ENCODE results near the gene TP53RK. TPM values are rescaled to one million over a fixed set of nuclear protein-coding genes. Genes with fewer than 3 reads are reported as not detected.

TP53RK gene
- total and polyA plus RNA-seq, 2 of the 13 experiments (the other 11 are each of a cell fraction or from before 2014, with no cell fraction given), result 12.9 to 25.5 TPM

GRCh38 chr20:46670228-46670584 is 19.0 kb downstream of the TP53RK start (continued):
- TF ChIP-seq ZNF292 (CRISPR knock-in tag; IDR thresholded peaks at IDR 0.05; ENCODE audit: borderline replicate concordance, low read depth), result peak; percentile 13; the same call in 1 of the 2 replicates
- 0 out of 2 replicates have a peak, but pooled peaks have one; percentile 53 for TF ChIP-seq ZNF619 (CRISPR knock-in tag; IDR thresholded peaks at IDR 0.05)
- TF ChIP-seq ZMYM3 (CRISPR knock-in tag; IDR thresholded peaks at IDR 0.05), result 0 out of 2 replicates have a peak, but pooled peaks have one; percentile 7
- peak; percentile 84 for TF ChIP-seq ZNF788 (CRISPR knock-in tag; IDR thresholded peaks at IDR 0.05; ENCODE audit: borderline replicate concordance)
- no peak for TF ChIP-seq MAZ (IDR thresholded peaks at IDR 0.05; ENCODE audit: borderline replicate concordance, low read depth, low read length)
- peak; percentile 40; the same call in 1 of the 2 replicates for TF ChIP-seq MAZ (CRISPR knock-in tag; IDR thresholded peaks at IDR 0.05; ENCODE audit: low read depth)
- TF ChIP-seq ZNF746 (CRISPR knock-in tag; IDR thresholded peaks at IDR 0.05), result no peak
- no peak for TF ChIP-seq ZNF547 (CRISPR knock-in tag; IDR thresholded peaks at IDR 0.05)

- in situ Hi-C loops (cut with HindIII; ENCODE audit: extremely low pct_ligation_motif_present, low pct_unique_long_range_greater_than_20kb) (no loop called here), intact Hi-C loops (cut with micrococcal nuclease; ENCODE audit: unreplicated experiment) (loop anchor here (2.0 kb wide), 1 partner anchor 16 kb away; the partner anchor contains the start of gene SLC13A3)
- H3K27me3 ChIP-seq (ENCODE audit: control insufficient read depth in 1 of 2, insufficient read depth in 2 of 2, low read length in 2 of 2), result no peaks in the 10 kb centered on the region
- no peak overlapping the region for H2AFZ ChIP-seq (ENCODE audit: low read length)
- DNase-seq (ENCODE audit: low spot score) (peak; percentile 100), FAIRE-seq (peak; percentile 97), ATAC-seq (peak; percentile 90)
- CTCF ChIA-PET (ENCODE audit: low intra/inter-chr PET ratio, low total read pairs), result no interaction called here
- H4K20me1 ChIP-seq (ENCODE audit: insufficient read depth, low read length), result no peaks in the 10 kb centered on the region
- no peak overlapping the region; a peak in 1 of 6 replicates for H3K4me3 ChIP-seq (replicated peaks in 1 of 3; ENCODE audit: insufficient read depth in 1 of 3, low read depth in 2 of 3, low read length in 3 of 3)
- no peaks in the 10 kb centered on the region for H3K36me3 ChIP-seq (replicated peaks in 1 of 2; ENCODE audit: control insufficient read depth in 1 of 2, insufficient read depth in 2 of 2, low read length in 2 of 2)
- no TSS peak for BruUV-seq (replicated peaks)
- H3K27ac ChIP-seq (ENCODE audit: extremely low read length, insufficient read depth, low read length), result peak overlapping the region; percentile 84
- under 1% methylated on average over 6 of the region's 6 CpGs for WGBS (ENCODE audit: low lambda C conversion rate)
- peaks cover 86% of the 10 kb centered on the region for H3K4me1 ChIP-seq (ENCODE audit: insufficient read depth, low read length)
- peak overlapping the region; percentile 20 for H3K9ac ChIP-seq (ENCODE audit: insufficient read depth, low read depth, low read length)
- H3K9me3 ChIP-seq (ENCODE audit: low read length), result peaks cover 30% of the 10 kb centered on the region
- peak overlapping the region; percentile 44 for H3K4me2 ChIP-seq (ENCODE audit: low read depth, low read length)
- POLR2A ChIA-PET, result interaction anchor here (0.9 to 2.1 kb wide), 19 partner anchors 9 to 692 kb away, joined by 3 to 23 read pairs (median 4); partner anchors contain the start of genes SLC13A3 and TP53RK
- no peaks in the 10 kb centered on the region for H3K79me2 ChIP-seq (ENCODE audit: insufficient read depth, low read length)
- TF ChIP-seq CEBPB (IDR thresholded peaks at IDR 0.05; ENCODE audit: borderline replicate concordance, low read depth, low read length), result peak; percentile 100
- peak; percentile 93 for TF ChIP-seq HINFP (CRISPR knock-in tag; IDR thresholded peaks at IDR 0.05; ENCODE audit: low read depth)
- peak; percentile 100 for TF ChIP-seq ZNF503 (CRISPR knock-in tag; IDR thresholded peaks at IDR 0.05)
- TF ChIP-seq ZNF512 (CRISPR knock-in tag; IDR thresholded peaks at IDR 0.05), result no peak
- TF ChIP-seq ZNF543 (CRISPR knock-in tag; IDR thresholded peaks at IDR 0.05), result peak; percentile 94; the same call in 1 of the 2 replicates
- TF ChIP-seq RORA (CRISPR knock-in tag; IDR thresholded peaks at IDR 0.05), result peak; percentile 97
- peak; percentile 100 for TF ChIP-seq NR2F2 (IDR thresholded peaks at IDR 0.05; ENCODE audit: borderline replicate concordance, low read depth)
- TF ChIP-seq MED8 (CRISPR knock-in tag; IDR thresholded peaks at IDR 0.05; ENCODE audit: insufficient replicate concordance), result peak; percentile 100
- TF ChIP-seq KDM4B (CRISPR knock-in tag; IDR thresholded peaks at IDR 0.05), result peak; percentile 100
- peak; percentile 98; the same call in 1 of the 2 replicates for TF ChIP-seq ETV6 (CRISPR knock-in tag; conservative IDR thresholded peaks at IDR 0.05)
Observed at GRCh38 chr20:46666818-46667515, 22.3 kb downstream of the TP53RK start.

Measured in HepG2 (cell line).